Fibroblast of pulmonary artery (primary cell): ENCODE data around the gene FUT7.
A peak's percentile ranks its signal among the peaks of the same experiment; 100 is the strongest.

ENCODE experiments used
- DNase-seq: peaks from one replicate; pipeline ENCODE4 v3.0.0-alpha.2; 2010; ENCODE audit warnings: low read depth
- H3K4me3 ChIP-seq: replicated peaks from 2 replicates; pipeline ENCODE4 v1.5.1; 2011; ENCODE audit warnings: low read depth, mild to moderate bottlenecking, control low read depth, low read length, moderate library complexity
- CTCF ChIP-seq: IDR thresholded peaks from 2 replicates; pipeline ENCODE4 v1.5.1; 2011; ENCODE audit warnings: mild to moderate bottlenecking, control low read depth, low read length, inconsistent platforms; ENCODE audit errors: missing control alignments

The FUT7 gene

GRCh38 chr9:137077010-137077747 is 45.3 kb upstream of the FUT7 start, which contains the start of gene UAP1L1:
Gene UAP1L1, plus strand, starts transcription at chr9:137077517. Its CDS starts 16 bp downstream, at chr9:137077533.
- peak within 1 kb of the TSS; percentile 72 for H3K4me3 ChIP-seq
- DNase-seq: peak; percentile 58
- no peak for TF ChIP-seq CTCF

DNA sequence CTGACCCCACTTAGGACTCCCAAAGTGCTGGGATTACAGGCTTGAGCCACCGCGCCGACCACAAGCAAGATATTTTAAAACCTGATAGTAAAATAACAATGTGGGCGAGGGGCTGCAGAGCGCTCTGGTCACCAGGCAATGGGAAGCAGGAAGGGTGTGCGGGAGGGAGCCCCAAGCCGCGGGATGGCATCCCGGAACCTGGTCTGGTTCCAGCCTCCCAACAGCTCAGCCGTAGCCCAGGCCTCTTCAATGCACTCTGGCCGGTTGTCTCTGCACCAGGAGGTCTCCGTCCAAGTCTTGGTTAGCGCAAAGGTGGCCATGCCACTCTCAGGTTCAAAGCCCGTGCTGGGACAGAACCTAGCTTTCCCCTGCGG is 44.7 kb upstream of the FUT7 start:
- no peak for DNase-seq
- peak overlapping the region; percentile 30 for H3K4me3 ChIP-seq
- TF ChIP-seq CTCF: no peak

GRCh38 chr9:137075275-137075775 is 43.4 kb upstream of the FUT7 start:
- H3K4me3 ChIP-seq: no peak overlapping the region
- no peak for DNase-seq
- TF ChIP-seq CTCF: no peak

- DNase-seq: no peak
- no peak overlapping the region for H3K4me3 ChIP-seq
- TF ChIP-seq CTCF: no peak
These were observed 42.9 kb upstream of the FUT7 start for GRCh38 chr9:137074657-137075274.

GRCh38 chr9:137073992-137074399 is 42.1 kb upstream of the FUT7 start:
- TF ChIP-seq CTCF: no peak

DNA sequence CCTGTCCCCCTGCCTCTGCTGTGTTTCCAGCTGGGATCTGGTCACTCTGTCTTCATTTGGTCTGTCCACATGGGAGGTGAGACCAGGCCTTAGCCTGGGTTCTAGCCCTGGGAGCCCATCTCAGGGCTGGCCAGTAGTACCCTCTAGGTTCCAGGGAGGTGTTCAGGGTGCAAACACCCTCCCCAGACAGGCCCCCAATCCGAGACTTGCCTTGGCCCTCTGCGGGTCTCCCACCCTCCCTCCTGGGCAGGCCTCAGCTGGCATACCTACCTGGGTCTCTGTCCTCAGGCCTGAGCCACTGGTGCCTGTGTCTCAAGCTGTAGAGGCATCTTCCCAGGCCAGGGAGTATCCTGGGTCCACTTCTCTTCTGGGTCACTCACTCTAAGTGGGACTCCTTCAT is 39.4 kb upstream of the FUT7 start:
- no peak overlapping the region for H3K4me3 ChIP-seq
- no peak for TF ChIP-seq CTCF
- DNase-seq: no peak

More at GRCh38 chr9:137073992-137074399, 42.1 kb upstream of the FUT7 start:
- no peak overlapping the region for H3K4me3 ChIP-seq
- no peak for DNase-seq
